HepG2 (cell line): ENCODE measurements around the gene AMOTL2. TPM values are rescaled to one million over a fixed set of nuclear protein-coding genes. Genes with fewer than 3 reads are reported as not detected.

Source experiments
- DPF2 ChIP-seq: sonication (generic); formaldehyde crosslinking; IDR thresholded peaks from 2 replicates; pipeline ENCODE4 v1.4.0; 2020; ENCODE audit warnings: mild to moderate bottlenecking, low read depth, missing genetic modification reagents, borderline replicate concordance
- ETV5 ChIP-seq: IDR thresholded peaks from 2 replicates; pipeline ENCODE4 v1.6.1; 2018; ENCODE audit warnings: missing biosample characterization, missing genetic modification reagents, inconsistent platforms, borderline replicate concordance
- MATR3 ChIP-seq: sonication (generic); formaldehyde crosslinking; IDR thresholded peaks from 2 replicates; pipeline ENCODE4 v1.4.0; 2020; ENCODE audit warnings: missing genetic modification reagents
- NCOA1 ChIP-seq: sonication (generic); formaldehyde crosslinking; IDR thresholded peaks from 2 replicates; pipeline ENCODE4 v1.9.0; 2021; ENCODE audit warnings: missing genetic modification reagents
- RCOR2 ChIP-seq: IDR thresholded peaks from 2 replicates; pipeline ENCODE4 v1.6.1; 2016; ENCODE audit warnings: missing biosample characterization, missing genetic modification reagents
- SMAD1 ChIP-seq: sonication (generic); formaldehyde crosslinking; IDR thresholded peaks from 2 replicates; pipeline ENCODE4 v1.4.0; 2020; ENCODE audit warnings: missing genetic modification reagents, low read depth, mild to moderate bottlenecking, borderline replicate concordance
- TAF1 ChIP-seq: sonication (generic); formaldehyde crosslinking; IDR thresholded peaks from 2 replicates; pipeline ENCODE4 v1.4.0; 2020; ENCODE audit warnings: missing genetic modification reagents
- TOE1 ChIP-seq: sonication (generic); formaldehyde crosslinking; IDR thresholded peaks from 2 replicates; pipeline ENCODE4 v1.4.0; 2020; ENCODE audit warnings: mild to moderate bottlenecking, missing genetic modification reagents
- ZNF253 ChIP-seq: sonication (generic); formaldehyde crosslinking; IDR thresholded peaks from 2 replicates; pipeline ENCODE4 v1.8.0; 2022; ENCODE audit warnings: mild to moderate bottlenecking, missing genetic modification reagents, borderline replicate concordance
- ZNF331 ChIP-seq: sonication (generic); formaldehyde crosslinking; IDR thresholded peaks from 2 replicates; pipeline ENCODE4 v1.4.0; 2020; ENCODE audit warnings: missing genetic modification reagents
- ZNF550 ChIP-seq: sonication (generic); formaldehyde crosslinking; IDR thresholded peaks from 2 replicates; pipeline ENCODE4 v1.4.0; 2020; ENCODE audit warnings: mild to moderate bottlenecking, missing genetic modification reagents, borderline replicate concordance
- ZNF768 ChIP-seq: sonication (generic); formaldehyde crosslinking; IDR thresholded peaks from 2 replicates; pipeline ENCODE4 v1.4.0; 2020; ENCODE audit warnings: missing genetic modification reagents
- polyA plus RNA-seq, 8 experiments: library from polyadenylated mRNA; depleted of rRNA in 3 of 8; stranded (reverse) in 7 of 8; unstranded in 1 of 8; fragments of >200 nt; fragmentation: Illumina TruSeq in 4 of 8; extraction: Trizol in 4 of 8; gene quantifications; 2 replicates each; pipeline versions ENCODE4 v1.2.1 to v1.2.3, GENCODE V29; 2011 to 2016; ENCODE audit warnings: low read depth in 4 of 8, missing spikeins in 1 of 8, mixed read lengths in 1 of 8; ENCODE audit not compliant: insufficient read depth in 1 of 8
- total RNA-seq, 5 experiments: library from RNA; depleted of rRNA; stranded (reverse); fragments of >200 nt; fragmentation: Illumina TruSeq; extraction: Trizol; gene quantifications; 2 replicates each; pipeline ENCODE4 v1.2.3, GENCODE V29; 2016; ENCODE audit warnings: low read depth in 1 of 5
- TF ChIP-seq, protein P1 (sequence below): IDR thresholded peaks from 2 replicates; pipeline ENCODE4 v1.6.1; 2016; ENCODE audit warnings: mild to moderate bottlenecking
- TF ChIP-seq, protein P2 (sequence below): sonication (generic); formaldehyde crosslinking; IDR thresholded peaks from 2 replicates; pipeline ENCODE4 v1.8.1; 2023; ENCODE audit warnings: mild to moderate bottlenecking, missing genetic modification reagents, borderline replicate concordance
- TF ChIP-seq, protein P3 (sequence below): fragments of 450-650 bp; IDR thresholded peaks from 2 replicates; pipeline ENCODE4 v1.6.1; 2016
- TF ChIP-seq, protein P4 (sequence below): sonication (generic); formaldehyde crosslinking; IDR thresholded peaks from 2 replicates; pipeline ENCODE4 v1.4.0; 2020; ENCODE audit warnings: missing genetic modification reagents, mild to moderate bottlenecking, borderline replicate concordance
- TF ChIP-seq, protein P5 (sequence below): IDR thresholded peaks from 2 replicates; pipeline ENCODE4 v1.6.1; 2016; ENCODE audit warnings: low read depth, missing genetic modification reagents, missing compliant biosample characterization

AMOTL2 gene
- total and polyA plus RNA-seq, 2 of the 13 experiments (the other 11 are each of a cell fraction or from before 2014, with no cell fraction given), result 17.3 to 18.5 TPM

DNA sequence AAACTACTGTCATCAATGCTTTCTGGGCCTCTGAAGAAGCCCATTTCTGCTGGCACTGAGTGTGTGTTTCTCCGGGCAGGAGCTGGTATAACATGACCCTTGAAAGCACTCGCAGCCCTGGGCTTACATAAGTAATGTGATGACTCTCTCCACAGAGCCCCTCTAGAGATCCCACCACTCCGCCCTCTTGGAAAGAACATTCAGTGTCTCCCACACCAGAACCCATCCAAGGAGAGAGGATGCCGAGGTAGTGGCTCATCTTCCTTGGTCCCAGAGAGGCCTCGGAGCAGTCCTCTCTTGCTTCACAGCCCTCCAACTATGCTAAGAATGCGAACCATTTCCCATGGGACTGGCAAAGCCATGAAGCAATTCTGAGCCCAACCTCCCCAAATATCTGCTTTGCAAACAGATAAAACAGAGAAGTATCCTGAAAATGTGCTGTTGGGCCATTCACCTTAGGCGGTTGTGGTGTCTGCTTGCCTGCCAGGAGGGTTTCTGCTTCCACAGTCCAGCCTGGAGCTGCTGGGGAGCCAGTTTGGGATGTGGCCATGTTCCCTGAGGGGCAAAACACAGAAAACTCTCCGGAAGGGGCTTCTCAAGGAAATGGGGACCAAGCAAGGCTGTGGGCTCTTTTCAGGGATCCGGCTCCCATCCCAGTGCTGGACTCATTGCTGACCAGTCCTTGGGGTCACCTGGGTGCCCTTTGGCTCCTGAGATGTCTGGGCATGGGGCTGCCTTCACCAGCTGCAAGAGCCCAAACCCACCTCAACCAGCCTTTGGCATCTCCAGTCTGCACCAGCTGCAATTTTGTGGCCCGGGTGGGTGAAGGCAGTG is 47.3 kb downstream of the AMOTL2 start (continued):
- TF ChIP-seq, protein P1, sequence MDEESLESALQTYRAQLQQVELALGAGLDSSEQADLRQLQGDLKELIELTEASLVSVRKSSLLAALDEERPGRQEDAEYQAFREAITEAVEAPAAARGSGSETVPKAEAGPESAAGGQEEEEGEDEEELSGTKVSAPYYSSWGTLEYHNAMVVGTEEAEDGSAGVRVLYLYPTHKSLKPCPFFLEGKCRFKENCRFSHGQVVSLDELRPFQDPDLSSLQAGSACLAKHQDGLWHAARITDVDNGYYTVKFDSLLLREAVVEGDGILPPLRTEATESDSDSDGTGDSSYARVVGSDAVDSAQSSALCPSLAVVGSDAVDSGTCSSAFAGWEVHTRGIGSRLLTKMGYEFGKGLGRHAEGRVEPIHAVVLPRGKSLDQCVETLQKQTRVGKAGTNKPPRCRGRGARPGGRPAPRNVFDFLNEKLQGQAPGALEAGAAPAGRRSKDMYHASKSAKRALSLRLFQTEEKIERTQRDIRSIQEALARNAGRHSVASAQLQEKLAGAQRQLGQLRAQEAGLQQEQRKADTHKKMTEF (CRISPR knock-in tag), result peak; percentile 26; the same call in 1 of the 2 replicates
- peak; percentile 56; the same call in 1 of the 2 replicates for TF ChIP-seq ETV5
- TF ChIP-seq TOE1, result no peak
- peak; percentile 62; the same call in 1 of the 2 replicates for TF ChIP-seq RCOR2 (CRISPR knock-in tag)
- TF ChIP-seq SMAD1 (CRISPR knock-in tag), result no peak
- TF ChIP-seq, protein P2, sequence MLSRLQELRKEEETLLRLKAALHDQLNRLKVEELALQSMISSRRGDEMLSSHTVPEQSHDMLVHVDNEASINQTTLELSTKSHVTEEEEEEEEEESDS (CRISPR knock-in tag), result no peak
- no peak for TF ChIP-seq TAF1 (CRISPR knock-in tag)
- TF ChIP-seq, protein P3, sequence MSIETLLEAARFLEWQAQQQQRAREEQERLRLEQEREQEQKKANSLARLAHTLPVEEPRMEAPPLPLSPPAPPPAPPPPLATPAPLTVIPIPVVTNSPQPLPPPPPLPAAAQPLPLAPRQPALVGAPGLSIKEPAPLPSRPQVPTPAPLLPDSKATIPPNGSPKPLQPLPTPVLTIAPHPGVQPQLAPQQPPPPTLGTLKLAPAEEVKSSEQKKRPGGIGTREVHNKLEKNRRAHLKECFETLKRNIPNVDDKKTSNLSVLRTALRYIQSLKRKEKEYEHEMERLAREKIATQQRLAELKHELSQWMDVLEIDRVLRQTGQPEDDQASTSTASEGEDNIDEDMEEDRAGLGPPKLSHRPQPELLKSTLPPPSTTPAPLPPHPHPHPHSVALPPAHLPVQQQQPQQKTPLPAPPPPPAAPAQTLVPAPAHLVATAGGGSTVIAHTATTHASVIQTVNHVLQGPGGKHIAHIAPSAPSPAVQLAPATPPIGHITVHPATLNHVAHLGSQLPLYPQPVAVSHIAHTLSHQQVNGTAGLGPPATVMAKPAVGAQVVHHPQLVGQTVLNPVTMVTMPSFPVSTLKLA, result no peak
- no peak for TF ChIP-seq ZNF253
- TF ChIP-seq, protein P4, sequence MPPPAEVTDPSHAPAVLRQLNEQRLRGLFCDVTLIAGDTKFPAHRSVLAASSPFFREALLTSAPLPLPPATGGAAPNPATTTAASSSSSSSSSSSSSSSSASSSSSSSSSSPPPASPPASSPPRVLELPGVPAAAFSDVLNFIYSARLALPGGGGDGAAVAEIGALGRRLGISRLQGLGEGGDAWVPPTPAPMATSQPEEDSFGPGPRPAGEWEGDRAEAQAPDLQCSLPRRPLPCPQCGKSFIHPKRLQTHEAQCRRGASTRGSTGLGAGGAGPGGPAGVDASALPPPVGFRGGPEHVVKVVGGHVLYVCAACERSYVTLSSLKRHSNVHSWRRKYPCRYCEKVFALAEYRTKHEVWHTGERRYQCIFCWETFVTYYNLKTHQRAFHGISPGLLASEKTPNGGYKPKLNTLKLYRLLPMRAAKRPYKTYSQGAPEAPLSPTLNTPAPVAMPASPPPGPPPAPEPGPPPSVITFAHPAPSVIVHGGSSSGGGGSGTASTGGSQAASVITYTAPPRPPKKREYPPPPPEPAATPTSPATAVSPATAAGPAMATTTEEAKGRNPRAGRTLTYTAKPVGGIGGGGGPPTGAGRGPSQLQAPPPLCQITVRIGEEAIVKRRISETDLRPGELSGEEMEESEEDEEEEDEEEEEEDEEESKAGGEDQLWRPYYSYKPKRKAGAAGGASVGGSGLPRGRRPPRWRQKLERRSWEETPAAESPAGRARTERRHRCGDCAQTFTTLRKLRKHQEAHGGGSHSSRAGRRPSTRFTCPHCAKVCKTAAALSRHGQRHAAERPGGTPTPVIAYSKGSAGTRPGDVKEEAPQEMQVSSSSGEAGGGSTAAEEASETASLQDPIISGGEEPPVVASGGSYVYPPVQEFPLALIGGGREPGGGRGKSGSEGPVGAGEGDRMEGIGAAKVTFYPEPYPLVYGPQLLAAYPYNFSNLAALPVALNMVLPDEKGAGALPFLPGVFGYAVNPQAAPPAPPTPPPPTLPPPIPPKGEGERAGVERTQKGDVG (CRISPR knock-in tag), result no peak
- TF ChIP-seq NCOA1 (CRISPR knock-in tag), result no peak
- TF ChIP-seq ZNF768 (CRISPR knock-in tag), result peak; percentile 92
- peak; percentile 76 for TF ChIP-seq ZNF331 (CRISPR knock-in tag)
- TF ChIP-seq, protein P5, sequence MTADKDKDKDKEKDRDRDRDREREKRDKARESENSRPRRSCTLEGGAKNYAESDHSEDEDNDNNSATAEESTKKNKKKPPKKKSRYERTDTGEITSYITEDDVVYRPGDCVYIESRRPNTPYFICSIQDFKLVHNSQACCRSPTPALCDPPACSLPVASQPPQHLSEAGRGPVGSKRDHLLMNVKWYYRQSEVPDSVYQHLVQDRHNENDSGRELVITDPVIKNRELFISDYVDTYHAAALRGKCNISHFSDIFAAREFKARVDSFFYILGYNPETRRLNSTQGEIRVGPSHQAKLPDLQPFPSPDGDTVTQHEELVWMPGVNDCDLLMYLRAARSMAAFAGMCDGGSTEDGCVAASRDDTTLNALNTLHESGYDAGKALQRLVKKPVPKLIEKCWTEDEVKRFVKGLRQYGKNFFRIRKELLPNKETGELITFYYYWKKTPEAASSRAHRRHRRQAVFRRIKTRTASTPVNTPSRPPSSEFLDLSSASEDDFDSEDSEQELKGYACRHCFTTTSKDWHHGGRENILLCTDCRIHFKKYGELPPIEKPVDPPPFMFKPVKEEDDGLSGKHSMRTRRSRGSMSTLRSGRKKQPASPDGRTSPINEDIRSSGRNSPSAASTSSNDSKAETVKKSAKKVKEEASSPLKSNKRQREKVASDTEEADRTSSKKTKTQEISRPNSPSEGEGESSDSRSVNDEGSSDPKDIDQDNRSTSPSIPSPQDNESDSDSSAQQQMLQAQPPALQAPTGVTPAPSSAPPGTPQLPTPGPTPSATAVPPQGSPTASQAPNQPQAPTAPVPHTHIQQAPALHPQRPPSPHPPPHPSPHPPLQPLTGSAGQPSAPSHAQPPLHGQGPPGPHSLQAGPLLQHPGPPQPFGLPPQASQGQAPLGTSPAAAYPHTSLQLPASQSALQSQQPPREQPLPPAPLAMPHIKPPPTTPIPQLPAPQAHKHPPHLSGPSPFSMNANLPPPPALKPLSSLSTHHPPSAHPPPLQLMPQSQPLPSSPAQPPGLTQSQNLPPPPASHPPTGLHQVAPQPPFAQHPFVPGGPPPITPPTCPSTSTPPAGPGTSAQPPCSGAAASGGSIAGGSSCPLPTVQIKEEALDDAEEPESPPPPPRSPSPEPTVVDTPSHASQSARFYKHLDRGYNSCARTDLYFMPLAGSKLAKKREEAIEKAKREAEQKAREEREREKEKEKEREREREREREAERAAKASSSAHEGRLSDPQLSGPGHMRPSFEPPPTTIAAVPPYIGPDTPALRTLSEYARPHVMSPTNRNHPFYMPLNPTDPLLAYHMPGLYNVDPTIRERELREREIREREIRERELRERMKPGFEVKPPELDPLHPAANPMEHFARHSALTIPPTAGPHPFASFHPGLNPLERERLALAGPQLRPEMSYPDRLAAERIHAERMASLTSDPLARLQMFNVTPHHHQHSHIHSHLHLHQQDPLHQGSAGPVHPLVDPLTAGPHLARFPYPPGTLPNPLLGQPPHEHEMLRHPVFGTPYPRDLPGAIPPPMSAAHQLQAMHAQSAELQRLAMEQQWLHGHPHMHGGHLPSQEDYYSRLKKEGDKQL (CRISPR knock-in tag), result no peak
- TF ChIP-seq MATR3 (CRISPR knock-in tag), result no peak
- TF ChIP-seq ZNF550 (CRISPR knock-in tag), result no peak
- peak; percentile 65; the same call in 1 of the 2 replicates for TF ChIP-seq DPF2 (CRISPR knock-in tag)
